Stimulated activated CD4-positive, alpha-beta T cell treated with anti-CD3 and anti-CD28 coated beads, Interleukin-1b, Interleukin-23, amount 100 ng/mL, for 48 hours (primary cell): ENCODE data around the gene CD86.

ENCODE experiments used
- DNase-seq: peaks from one replicate; pipeline ENCODE4 v3.0.0-alpha.2; 2020

The CD86 gene

DNA sequence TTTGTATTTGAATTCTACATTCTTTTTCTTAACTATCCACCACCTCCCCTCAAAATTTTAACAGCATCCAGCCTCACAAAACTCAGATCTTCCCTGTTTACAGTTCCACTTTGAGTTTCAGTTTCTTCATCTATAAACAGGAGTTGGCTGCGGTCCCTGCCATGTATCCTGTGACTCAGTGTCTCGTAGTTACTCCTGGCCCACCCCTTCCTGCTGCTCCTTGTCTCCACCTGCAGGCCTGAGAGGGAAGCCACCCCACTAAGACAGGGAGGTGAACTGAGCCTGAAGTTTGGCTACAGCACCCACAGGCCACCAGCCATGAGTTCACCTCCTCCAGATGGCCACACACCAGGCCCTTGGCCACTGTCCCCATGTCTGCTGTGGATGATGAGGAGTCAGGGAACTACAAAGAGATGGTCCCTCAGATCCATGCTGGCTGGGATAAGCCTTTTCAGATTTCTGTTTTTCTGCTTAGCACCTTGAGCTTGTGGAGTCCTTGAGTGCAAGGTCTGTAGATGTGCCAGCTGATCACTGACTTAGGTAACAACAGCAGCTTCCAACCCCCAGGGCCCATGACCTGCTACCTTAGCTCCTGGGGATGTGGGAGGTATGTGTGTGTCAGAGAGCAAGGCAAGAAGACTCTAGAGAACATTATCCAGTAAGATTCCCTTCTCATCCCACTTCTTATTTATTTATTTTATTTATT, 37.5 kb downstream of the CD86 start:
- peak; percentile 77 for DNase-seq

DNA sequence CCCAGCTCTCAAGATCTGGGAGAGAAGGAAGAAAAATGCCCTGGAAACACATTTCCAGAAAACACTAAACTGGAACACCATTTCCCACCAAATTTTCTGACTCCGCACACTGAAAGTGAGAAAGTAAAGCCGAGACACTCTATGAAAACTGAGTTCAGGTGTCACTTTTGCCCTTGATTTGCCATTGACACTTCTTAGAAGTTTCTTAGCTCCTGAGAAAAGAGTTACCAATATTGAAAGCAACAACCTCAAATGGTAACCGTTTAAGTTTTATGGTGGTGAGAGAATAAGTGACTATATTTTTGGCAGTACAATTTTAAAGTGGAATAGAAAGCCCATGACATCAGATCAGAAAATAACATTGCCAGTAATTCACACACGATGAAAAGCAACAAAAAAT, 39.0 kb downstream of the CD86 start:
- no peak for DNase-seq

- no peak for DNase-seq
These were observed 39.5 kb downstream of the CD86 start for GRCh38 chr3:122094693-122095092.

GRCh38 chr3:122097141-122097540, 42.0 kb downstream of the CD86 start:
- DNase-seq, result no peak

DNA sequence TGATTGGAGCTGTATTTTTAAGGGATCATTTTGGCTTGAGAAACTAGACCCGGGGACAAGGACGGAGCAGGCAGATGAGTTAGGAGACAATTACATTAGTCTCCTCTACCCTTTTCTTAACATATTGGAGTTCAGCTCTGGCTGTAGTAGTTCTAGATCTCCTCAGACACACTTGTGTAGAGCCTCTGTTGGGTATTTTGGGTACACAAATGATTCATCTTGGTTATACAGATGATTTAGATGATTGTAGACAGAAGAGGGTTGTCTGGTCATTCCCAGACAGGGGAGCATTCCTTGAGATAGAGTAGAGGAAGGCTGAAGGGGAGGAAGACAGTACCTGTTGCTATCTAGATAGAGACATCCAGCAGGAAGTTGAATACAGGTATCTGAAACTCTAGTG, 43.4 kb downstream of the CD86 start:
- no peak for DNase-seq

- no peak for DNase-seq
These were observed 44.1 kb downstream of the CD86 start for GRCh38 chr3:122099255-122099654.

DNA sequence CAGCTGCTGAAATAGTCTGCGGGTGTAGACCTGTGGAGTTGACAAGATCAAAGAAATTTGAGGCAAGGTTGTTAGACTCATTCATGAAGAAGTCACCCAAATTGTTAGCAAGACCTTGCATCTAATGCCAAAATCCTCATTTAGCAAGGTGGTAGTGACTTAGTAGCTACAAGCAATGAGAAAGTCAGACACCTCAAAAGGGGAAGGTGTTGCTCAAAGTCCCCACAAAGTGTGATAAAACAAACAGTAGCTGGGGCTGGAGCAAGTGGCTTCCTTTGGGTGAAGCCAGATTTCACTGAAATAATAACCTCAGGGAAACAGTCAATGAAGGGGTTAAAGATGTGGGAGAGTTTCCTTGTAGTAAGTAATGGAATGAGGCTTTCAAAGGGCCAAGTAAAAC, 44.9 kb downstream of the CD86 start:
- no peak for DNase-seq

- peak; percentile 40 for DNase-seq
These were observed 45.7 kb downstream of the CD86 start for GRCh38 chr3:122100591-122101463.

DNA sequence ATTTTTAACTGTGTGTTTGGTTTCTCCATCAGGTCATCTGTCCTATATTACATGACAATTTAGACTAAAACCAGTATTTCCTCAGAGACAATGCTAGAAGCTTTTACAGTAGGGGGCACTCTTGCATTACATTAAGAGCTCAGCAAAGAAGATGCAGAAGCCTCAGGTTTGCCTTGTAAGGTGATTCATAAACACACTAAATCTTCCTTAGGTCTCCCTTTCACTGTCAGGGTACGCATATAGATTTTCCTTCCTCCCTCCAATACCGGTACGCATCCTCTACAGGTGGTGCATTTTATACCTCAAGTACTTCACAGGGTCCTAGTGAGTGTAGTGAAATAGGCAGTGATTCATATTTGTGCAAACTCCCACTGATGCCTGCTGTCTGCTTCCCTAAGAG, 46.5 kb downstream of the CD86 start:
- no peak for DNase-seq

GRCh38 chr3:122102191-122102935, 47.2 kb downstream of the CD86 start:
- no peak for DNase-seq

DNA sequence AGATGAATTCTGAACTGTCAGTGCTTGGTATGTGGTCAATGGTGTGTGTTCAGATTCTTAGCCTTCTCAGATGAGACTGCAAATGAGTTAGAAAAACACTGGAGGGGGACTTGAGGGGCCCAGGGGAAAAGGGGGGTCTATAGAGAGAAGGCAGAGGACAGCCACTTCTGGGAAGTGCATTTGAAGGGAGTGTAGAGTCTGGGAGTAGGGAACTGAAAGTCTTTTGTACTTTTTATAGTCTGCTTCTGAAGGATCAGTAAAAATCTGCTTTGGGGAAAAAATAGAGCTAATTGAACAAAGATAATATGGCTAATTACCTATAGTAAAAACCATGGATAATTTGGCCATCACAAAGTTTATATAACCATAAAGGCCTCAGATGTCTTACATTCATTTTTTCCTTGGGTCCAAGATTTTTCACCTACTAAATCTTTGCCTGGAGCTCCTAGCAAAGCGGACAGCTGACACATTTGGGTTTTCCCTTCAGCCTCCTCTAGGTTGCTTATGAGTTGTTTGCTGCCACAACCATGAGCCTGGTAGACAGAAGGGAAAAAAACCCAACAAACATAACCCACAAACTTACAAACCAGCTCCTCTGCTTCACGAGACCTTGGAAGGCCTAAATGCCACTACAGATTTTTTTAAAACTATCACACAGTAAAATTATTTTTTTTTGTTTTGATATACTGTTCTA, 48.8 kb downstream of the CD86 start:
- no peak for DNase-seq

- DNase-seq, result no peak
These were observed 49.5 kb downstream of the CD86 start for GRCh38 chr3:122104515-122105194.

DNA sequence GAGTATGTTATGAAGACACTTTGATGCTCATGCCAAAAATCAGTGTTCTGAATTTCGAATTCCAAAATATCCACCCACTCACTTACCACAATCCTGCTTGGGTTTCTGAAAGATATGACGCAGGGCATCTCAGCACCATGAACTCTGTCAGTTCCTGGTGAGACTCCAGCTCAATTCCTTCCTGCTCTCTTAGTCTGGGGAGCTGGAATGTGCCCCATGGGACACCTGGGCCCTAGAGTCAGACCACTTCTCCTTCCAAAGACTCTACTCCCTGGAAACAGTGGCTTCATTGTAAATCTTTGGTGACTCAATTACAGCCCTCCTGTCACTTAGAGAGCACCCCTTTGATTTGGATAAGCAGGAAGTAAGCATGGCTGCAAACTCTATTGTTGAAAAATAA, 50.5 kb downstream of the CD86 start:
- no peak for DNase-seq

DNA sequence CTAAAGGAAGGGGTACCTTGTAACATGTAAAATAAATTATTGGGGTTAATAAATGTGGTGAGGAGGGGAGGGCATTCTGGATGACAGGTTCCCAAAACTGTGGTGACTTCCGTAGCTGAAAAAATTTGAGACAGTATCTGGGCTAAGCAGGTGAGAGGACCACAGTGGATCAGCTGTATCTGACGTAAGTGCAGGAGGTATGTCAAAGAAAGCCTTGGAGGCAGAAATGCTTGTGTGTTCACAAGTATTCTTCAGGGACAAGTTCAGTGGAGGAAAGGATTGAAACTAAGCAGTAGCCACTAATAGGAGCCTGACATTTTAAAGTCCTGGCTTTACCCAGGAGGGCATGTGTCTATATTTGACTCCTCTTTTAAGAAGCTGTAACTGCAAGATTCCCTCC, 52.0 kb downstream of the CD86 start:
- no peak for DNase-seq

- DNase-seq, result no peak
These were observed 56.8 kb downstream of the CD86 start for GRCh38 chr3:122111974-122112373.

DNA sequence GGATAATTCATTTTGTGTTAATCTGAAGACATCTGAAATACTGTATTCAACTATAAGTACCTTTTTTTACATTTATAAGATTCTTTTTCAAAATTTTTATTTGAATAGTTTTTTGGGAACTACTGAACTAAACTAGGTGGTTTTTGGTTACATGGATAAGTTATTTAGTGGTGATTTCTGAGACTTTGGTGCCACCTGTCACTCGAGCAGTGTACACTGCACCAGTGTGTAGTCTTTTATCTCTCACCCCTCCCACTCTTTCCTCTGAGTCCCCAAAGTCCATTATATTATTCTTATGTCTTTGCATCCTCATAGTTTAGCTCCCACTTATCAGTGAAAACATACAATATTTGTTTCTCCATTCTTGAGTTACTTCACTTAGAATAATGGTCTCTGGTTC, 57.6 kb downstream of the CD86 start:
- DNase-seq, result no peak

DNA sequence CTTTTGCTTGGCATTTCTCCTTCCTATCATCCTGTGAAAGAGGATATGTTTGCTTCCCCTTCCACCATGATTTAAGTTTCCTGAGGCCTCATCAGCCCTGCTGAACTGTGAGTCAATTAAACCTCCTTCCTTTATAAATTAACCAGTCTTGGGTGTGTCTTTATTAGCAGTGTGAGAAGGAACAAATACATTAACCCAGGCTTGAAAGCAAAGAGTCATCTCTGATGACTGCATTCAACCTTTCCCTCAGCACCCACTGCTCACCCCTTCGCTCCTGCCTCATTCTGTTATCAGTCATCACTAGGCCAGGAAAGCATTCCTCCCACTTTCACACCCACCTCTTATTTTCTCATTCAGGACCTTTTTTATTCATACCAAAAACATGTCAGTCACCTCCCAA, 68.7 kb downstream of the CD86 start:
- no peak for DNase-seq

DNA sequence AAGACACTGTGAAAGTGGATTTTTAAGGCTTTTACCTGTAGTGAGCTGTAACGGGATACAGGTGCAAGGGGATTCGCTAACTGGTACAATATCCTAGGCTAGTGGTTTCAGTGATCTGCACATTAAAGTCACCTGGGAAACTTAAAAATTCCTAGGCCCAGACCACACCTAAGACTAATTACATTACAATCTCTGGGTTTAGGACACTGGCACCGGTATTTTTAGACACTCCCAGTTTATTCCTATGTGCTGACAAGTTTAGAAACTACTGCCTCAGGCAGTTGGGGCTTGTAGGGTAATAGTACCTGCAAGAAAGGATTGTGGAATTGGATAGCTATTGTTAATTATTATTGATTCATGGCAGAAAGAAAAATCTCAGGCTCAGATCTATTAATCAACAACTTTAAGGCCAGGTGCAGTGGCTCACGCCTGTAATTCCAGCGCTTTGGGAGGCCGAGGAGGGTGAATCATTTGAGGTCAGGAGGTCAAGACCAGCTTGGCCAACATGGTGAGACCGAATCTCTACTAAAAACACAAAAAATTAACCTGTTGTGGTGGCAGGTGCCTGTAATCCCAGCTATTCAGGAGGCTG, 77.9 kb downstream of the CD86 start:
- DNase-seq, result no peak

GRCh38 chr3:122146466-122146865, 91.3 kb downstream of the CD86 start:
- DNase-seq, result peak; percentile 89

- peak; percentile 19 for DNase-seq
These were observed 93.9 kb downstream of the CD86 start for GRCh38 chr3:122148941-122149627.

DNA sequence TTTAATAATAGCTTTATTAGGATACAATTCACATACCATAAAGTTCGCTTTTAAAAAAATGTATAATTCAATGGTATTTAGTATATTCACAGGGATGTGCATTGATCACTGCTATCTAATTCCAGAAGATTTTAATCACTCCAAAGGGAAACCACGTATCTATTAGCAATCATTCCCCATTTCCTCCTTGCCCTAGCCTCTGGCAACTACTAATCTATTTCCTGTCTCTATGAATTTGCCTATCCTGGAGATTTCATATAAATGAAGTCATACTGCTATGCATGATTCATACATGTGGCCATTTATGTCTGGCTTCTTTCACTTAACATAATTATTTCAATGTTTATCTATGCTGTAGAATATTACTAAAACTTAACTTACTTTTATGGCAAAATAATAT, 96.3 kb downstream of the CD86 start:
- DNase-seq, result no peak
